Fibroblast of villous mesenchyme (primary cell): ENCODE results near the gene RNF151. TPM values are rescaled to one million over a fixed set of nuclear protein-coding genes. Genes with fewer than 3 reads are reported as not detected.

Source experiments
- DNase-seq: peaks from one replicate; pipeline ENCODE4 v3.0.0-alpha.2; 2010; ENCODE audit warnings: low read depth
- H3K4me3 ChIP-seq: 2 replicates; pipeline ENCODE4 v1.5.1; 2011; ENCODE audit warnings: low read depth, mild to moderate bottlenecking, low read length
- CTCF ChIP-seq: IDR thresholded peaks from 2 replicates; pipeline ENCODE4 v1.5.1; 2012; ENCODE audit warnings: low read depth, mild to moderate bottlenecking, low read length; ENCODE audit not compliant: insufficient read depth
- total RNA-seq: library from RNA; depleted of rRNA; stranded (reverse); fragments of >200 nt; gene quantifications from 2 replicates; pipeline ENCODE4 v1.2.3, GENCODE V29; 2012

RNF151 gene
- total RNA-seq, 1 donor: not detected

- peak overlapping the region; percentile 40 for H3K4me3 ChIP-seq
- no peak for TF ChIP-seq CTCF
- no peak for DNase-seq
Measured at GRCh38 chr16:1991588-1991947, 24.9 kb downstream of the RNF151 start.

GRCh38 chr16:1991948-1992703 is 25.5 kb downstream of the RNF151 start:
- no peak for TF ChIP-seq CTCF
- peak; percentile 89 for DNase-seq
- peak overlapping the region; percentile 40 for H3K4me3 ChIP-seq

GRCh38 chr16:1992704-1993317 is 26.2 kb downstream of the RNF151 start:
- no peak for TF ChIP-seq CTCF
- no peak overlapping the region for H3K4me3 ChIP-seq
- no peak for DNase-seq

- H3K4me3 ChIP-seq: no peak overlapping the region
- no peak for TF ChIP-seq CTCF
- DNase-seq: no peak
Measured at GRCh38 chr16:1993731-1994131, 27.1 kb downstream of the RNF151 start.

GRCh38 chr16:1997494-1998359 is 31.1 kb downstream of the RNF151 start:
- no peak for TF ChIP-seq CTCF
- peak; percentile 97 for DNase-seq
- H3K4me3 ChIP-seq: no peak overlapping the region

- no peak overlapping the region for H3K4me3 ChIP-seq
- TF ChIP-seq CTCF: no peak
- peak; percentile 40 for DNase-seq
Measured at GRCh38 chr16:1998360-1998835, 31.7 kb downstream of the RNF151 start.
